HL-60 (cell line): Measurements from ENCODE around the gene MYB. TPM values are rescaled to one million over a fixed set of nuclear protein-coding genes. Genes with fewer than 3 reads are reported as not detected.

Source experiments
- DNase-seq, 2 experiments: peaks; one replicate each; pipeline ENCODE4 v3.0.0-alpha.2; 2010 to 2020; ENCODE audit warnings: low read depth in 1 of 2, low spot score in 1 of 2
- H3K27ac ChIP-seq: fragments of 250-450 bp; sonication (Bioruptor Pico); replicated peaks from 2 replicates; pipeline ENCODE4 v1.5.1; 2020; ENCODE audit warnings: mild to moderate bottlenecking, moderate library complexity
- H3K27me3 ChIP-seq: fragments of 250-450 bp; sonication (Bioruptor Pico); 2 replicates; pipeline ENCODE4 v1.5.1; 2021; ENCODE audit warnings: mild to moderate bottlenecking, moderate library complexity; ENCODE audit not compliant: insufficient read depth, poor library complexity, severe bottlenecking
- H3K4me3 ChIP-seq: replicated peaks from 2 replicates; pipeline ENCODE4 v1.5.1; 2011; ENCODE audit warnings: mild to moderate bottlenecking, control low read depth, low read length; ENCODE audit not compliant: insufficient read depth
- GABPA ChIP-seq: IDR thresholded peaks from 2 replicates; pipeline ENCODE4 v1.6.1; 2012; ENCODE audit warnings: low read depth
- POLR2AphosphoS5 ChIP-seq: IDR thresholded peaks from 2 replicates; pipeline ENCODE4 v1.6.1; 2012; ENCODE audit warnings: low read depth
- SPI1 ChIP-seq: IDR thresholded peaks from 2 replicates; pipeline ENCODE4 v1.6.1; 2012; ENCODE audit warnings: low read depth, mild to moderate bottlenecking, borderline replicate concordance
- microRNA-seq: library from miRNA; unstranded; fragments of <30 nt; microRNA quantifications from one replicate; pipeline ENCODE4, GENCODE V29; 2018
- TF ChIP-seq, protein P1 (sequence below): IDR thresholded peaks from one replicate; pipeline ENCODE4 v1.5.1; 2011; ENCODE audit warnings: low read length, control low read depth, inconsistent platforms; ENCODE audit not compliant: insufficient read depth
- TF ChIP-seq, protein P2 (sequence below): IDR thresholded peaks from 2 replicates; pipeline ENCODE4 v1.6.1; 2012; ENCODE audit warnings: low read depth; ENCODE audit not compliant: insufficient replicate concordance

The MYB gene

DNA sequence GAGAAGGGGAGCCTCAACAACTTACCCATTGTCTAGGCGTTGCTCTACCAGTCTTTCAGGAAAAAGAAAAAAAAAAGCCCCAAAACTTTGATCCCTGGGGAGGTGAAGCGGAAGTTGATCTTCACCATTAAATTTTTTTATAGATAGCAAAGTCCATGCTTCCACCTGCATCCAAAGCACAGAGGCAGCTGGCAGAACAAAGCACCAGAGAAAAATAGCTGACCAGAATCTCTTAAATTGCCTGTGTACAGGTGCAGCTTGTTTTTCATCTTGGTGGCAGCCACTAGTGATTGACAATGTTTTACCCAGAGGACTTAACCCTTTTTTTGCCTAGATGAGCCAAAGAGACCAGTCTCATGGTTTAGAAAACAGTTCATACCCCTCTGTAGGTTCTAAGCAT, 86.0 kb downstream of the MYB start:
- no peak overlapping the region for H3K27ac ChIP-seq
- TF ChIP-seq SPI1 (no peak), GABPA (no peak), POLR2AphosphoS5 (no peak)
- TF ChIP-seq, protein P1, sequence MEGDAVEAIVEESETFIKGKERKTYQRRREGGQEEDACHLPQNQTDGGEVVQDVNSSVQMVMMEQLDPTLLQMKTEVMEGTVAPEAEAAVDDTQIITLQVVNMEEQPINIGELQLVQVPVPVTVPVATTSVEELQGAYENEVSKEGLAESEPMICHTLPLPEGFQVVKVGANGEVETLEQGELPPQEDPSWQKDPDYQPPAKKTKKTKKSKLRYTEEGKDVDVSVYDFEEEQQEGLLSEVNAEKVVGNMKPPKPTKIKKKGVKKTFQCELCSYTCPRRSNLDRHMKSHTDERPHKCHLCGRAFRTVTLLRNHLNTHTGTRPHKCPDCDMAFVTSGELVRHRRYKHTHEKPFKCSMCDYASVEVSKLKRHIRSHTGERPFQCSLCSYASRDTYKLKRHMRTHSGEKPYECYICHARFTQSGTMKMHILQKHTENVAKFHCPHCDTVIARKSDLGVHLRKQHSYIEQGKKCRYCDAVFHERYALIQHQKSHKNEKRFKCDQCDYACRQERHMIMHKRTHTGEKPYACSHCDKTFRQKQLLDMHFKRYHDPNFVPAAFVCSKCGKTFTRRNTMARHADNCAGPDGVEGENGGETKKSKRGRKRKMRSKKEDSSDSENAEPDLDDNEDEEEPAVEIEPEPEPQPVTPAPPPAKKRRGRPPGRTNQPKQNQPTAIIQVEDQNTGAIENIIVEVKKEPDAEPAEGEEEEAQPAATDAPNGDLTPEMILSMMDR = no peak
- TF ChIP-seq, protein P2, sequence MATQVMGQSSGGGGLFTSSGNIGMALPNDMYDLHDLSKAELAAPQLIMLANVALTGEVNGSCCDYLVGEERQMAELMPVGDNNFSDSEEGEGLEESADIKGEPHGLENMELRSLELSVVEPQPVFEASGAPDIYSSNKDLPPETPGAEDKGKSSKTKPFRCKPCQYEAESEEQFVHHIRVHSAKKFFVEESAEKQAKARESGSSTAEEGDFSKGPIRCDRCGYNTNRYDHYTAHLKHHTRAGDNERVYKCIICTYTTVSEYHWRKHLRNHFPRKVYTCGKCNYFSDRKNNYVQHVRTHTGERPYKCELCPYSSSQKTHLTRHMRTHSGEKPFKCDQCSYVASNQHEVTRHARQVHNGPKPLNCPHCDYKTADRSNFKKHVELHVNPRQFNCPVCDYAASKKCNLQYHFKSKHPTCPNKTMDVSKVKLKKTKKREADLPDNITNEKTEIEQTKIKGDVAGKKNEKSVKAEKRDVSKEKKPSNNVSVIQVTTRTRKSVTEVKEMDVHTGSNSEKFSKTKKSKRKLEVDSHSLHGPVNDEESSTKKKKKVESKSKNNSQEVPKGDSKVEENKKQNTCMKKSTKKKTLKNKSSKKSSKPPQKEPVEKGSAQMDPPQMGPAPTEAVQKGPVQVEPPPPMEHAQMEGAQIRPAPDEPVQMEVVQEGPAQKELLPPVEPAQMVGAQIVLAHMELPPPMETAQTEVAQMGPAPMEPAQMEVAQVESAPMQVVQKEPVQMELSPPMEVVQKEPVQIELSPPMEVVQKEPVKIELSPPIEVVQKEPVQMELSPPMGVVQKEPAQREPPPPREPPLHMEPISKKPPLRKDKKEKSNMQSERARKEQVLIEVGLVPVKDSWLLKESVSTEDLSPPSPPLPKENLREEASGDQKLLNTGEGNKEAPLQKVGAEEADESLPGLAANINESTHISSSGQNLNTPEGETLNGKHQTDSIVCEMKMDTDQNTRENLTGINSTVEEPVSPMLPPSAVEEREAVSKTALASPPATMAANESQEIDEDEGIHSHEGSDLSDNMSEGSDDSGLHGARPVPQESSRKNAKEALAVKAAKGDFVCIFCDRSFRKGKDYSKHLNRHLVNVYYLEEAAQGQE = no peak
- H3K4me3 ChIP-seq = no peak overlapping the region
- no peaks in the 10 kb centered on the region for H3K27me3 ChIP-seq
- no peak for DNase-seq

DNA sequence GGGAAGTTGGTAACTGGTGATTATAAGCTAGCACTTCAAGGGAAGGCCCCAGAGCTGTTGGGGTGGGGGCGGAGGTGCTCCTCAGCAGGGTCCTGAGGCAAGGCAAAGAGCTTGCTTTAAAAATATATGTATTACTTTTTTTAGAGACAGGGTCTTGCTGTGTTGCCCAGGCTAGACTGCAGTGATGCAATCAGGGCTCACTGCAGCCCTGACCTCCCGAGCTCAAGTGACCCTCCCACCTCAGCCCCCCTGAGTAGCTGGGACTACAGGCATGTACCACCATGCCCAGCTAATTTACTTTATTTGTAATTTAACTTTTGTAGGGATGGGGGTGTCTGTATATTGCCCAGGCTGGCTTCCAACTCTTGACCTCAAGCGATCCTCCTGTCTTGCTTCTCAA, 87.2 kb downstream of the MYB start:
- H3K27ac ChIP-seq = no peak overlapping the region
- no peaks in the 10 kb centered on the region for H3K27me3 ChIP-seq
- no peak for DNase-seq
- no peak overlapping the region for H3K4me3 ChIP-seq
- TF ChIP-seq SPI1 = no peak
- TF ChIP-seq POLR2AphosphoS5 = no peak
- TF ChIP-seq, protein P2 = no peak
- TF ChIP-seq, protein P1 = no peak
- no peak for TF ChIP-seq GABPA

DNA sequence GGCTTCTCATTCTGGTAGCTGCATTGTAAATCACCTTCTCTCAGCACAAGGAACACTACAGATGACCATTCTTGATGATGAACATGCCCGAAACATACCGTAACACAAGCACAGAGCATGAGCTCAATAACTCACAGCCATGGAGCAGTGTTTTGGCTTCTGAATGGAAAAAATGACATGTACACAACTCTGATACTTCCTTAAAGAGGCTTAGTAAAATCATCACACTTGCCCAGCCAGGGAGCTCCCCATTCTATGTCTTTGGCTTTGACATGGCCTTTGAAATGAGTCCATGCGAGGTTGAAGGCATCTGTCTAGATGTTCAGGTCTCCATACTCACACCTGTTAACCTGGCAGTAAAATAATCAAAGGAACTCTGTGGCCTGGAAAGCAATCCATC, 87.6 kb downstream of the MYB start:
- TF ChIP-seq, protein P1 = no peak
- TF ChIP-seq SPI1 = no peak
- TF ChIP-seq, protein P2 = no peak
- no peak for TF ChIP-seq POLR2AphosphoS5
- TF ChIP-seq GABPA = no peak
- no peak for DNase-seq
- Histone ChIP-seq H3K27ac (no peak overlapping the region), H3K27me3 (no peaks in the 10 kb centered on the region), H3K4me3 (no peak overlapping the region)

Small RNAs within 50 kb of the gene (microRNA-seq; reads per million reads assigned to microRNA genes)
- not detected for gene MIR548A2
